Measurements from ENCODE around the gene RBM45.
"Not testable (repeated sequence)": the region's sequence is repeated elsewhere in the genome, so short reads cannot be mapped to it uniquely, and the experiment has no call there.

Gene RBM45

GRCh38 chr2:178108176-178108575 lies 4.1 kb upstream of the RBM45 start:
- DNase-seq (ENCODE audit: low read depth): no peak

DNA sequence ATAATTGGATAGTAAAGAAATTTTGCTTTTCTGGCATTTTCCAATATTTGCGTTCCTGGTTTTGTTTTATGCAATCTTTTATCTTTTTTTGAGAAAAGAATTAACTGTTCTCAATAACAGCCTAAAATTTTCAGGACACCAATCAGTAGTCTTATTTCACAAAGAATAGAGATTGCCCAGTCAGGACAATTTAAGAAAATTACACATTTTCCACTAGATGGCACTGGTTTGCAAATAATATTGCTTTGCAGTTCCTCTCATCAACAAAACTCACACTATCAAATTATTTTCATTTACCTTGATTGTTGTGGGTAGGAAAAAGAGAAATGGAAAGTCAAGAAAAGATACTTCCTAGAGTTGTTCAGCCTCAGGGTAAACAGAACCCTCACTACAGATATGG lies 2.4 kb upstream of the RBM45 start:
- DNase-seq (ENCODE audit: low read depth): no peak

DNA sequence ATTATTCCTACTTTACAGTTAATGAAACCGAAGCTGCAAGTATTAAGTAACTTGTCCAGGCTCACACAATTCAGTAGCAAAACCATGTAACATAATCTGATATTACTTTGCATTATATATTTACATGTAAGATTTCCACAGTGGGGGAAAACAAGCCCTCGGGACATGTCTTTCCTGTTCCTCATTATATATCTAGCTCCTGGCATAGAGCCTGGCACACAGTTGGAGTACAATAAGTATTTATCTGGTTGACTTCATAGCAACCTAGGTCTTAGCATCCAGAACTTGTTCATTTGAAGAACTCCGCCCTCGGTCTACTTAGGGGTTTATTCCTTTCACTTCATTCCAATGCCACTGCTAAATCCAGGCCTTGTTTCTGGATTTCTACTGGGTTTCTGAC lies 1.6 kb upstream of the RBM45 start:
- no peak for DNase-seq (ENCODE audit: low read depth)

DNA sequence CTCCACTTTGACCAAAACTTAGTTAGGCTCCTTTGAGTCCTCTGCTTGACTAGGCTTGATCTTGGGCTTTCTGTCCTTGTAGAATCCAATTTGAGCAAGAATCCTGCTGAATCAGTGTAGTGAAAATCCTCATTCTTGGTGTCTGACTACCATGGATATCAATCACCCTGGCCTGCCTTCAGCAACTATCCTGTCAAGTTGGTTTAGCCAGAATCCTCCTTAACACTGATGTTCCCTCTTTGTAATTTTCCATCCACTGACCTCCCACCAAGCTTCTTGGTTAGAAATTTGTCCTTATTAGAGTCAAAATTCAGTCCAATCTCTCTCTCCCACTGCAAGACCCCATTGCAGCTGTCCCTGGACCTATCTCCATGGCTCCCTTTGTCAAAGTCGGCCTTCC lies 494 bp upstream of the RBM45 start:
- DNase-seq (ENCODE audit: low read depth): no peak

DNA sequence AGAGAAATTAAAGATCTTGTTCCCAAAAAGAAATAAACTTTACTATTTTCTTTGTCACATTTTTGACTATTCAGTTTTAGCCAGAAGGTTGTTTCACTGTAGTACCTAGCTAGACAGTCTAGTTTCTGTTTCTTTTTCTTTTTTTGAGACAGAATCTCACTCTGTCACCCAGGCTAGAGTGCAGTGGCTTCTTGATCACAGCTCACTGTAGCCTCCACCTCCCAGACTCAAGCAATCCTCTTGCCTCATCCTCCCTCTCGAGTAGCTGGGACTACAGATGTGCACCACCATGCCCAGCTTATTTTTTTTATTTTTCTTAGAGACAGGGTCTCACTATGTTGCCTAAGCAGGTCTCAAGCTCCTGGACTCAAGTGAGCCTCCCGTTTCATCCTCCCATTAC lies 2.2 kb downstream of the RBM45 start:
- DNase-seq (ENCODE audit: low read depth): no peak

- no peak for DNase-seq (ENCODE audit: low read depth)
Measured at GRCh38 chr2:178115271-178115670, 3.0 kb downstream of the RBM45 start.

- no peak for DNase-seq (ENCODE audit: low read depth)
Measured at GRCh38 chr2:178117725-178118124, 5.5 kb downstream of the RBM45 start.

DNA sequence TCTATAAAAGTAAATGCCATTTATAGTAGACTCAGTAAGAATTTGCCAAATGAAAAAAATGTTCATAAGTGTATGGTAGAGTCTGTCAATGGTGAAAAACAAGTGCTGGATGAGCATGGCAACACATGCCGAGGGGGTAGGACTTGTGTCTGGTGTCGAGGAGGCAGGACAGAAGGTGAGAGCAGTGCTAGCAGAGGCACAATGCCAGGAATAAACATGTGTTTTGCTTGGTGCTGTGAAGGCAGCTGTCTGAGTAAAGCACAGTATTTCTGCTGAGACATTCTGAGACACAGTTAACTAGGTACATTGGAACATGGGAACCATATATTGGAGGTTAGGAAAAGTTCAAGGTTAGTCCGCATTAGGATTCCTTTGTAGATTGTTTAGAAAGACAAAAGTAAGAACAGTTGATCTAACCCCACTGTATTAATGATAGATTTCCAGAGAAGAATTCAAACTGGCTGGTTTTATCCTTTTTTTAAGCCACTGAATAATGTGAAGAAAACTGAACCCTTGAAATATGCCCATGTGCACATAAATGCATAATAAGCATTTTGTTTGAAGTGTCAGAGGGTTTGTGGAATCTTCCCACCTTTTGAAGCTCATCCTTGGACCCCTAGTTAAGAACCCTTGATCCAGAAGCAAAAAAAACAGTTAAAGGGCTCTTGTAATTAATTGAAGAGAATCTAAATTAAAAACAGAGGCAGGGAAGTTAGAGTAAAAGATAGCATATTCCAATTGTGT lies 7.1 kb downstream of the RBM45 start:
- no peak for DNase-seq (ENCODE audit: low read depth)

DNA sequence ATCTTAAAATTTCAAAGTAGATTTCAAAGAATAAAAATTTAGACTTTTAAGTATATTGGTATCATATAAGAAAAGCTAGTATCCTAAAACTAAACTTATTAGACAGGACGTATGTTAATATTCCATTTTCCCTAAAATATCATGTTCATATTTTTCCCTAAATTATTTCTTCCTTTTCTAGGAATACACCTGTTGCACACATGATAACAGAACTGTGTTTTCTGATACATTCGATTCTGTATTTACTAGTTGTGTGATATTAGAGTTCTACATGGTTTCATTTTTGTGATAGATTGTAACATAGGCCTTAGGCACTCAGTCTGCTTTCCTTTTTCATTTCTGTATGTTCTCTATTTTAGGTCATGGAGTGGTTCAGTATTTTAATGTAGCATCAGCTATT lies 10.9 kb downstream of the RBM45 start:
- DNase-seq (ENCODE audit: low read depth): no peak

DNA sequence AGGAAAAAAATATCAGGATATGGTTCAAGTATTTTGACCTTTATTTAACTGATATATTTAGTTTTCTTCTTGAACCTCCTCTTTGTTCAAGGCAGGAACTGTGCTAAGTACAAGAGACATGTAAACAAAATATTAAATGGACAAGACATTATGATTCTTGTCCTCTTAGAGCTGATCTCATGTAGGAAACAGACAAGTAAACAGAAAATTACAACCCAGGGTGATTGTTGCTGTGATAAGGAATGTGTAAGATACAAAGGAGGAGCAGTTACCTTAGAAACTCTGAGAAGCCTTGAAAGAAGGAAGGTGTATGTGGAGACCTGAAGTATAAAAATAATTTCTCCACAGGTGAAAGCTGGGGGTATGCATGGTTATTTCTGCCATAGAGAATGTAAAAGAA lies 12.9 kb downstream of the RBM45 start:
- no peak for DNase-seq (ENCODE audit: low read depth)

GRCh38 chr2:178125862-178126261 lies 13.6 kb downstream of the RBM45 start:
- no peak for DNase-seq (ENCODE audit: low read depth)

DNA sequence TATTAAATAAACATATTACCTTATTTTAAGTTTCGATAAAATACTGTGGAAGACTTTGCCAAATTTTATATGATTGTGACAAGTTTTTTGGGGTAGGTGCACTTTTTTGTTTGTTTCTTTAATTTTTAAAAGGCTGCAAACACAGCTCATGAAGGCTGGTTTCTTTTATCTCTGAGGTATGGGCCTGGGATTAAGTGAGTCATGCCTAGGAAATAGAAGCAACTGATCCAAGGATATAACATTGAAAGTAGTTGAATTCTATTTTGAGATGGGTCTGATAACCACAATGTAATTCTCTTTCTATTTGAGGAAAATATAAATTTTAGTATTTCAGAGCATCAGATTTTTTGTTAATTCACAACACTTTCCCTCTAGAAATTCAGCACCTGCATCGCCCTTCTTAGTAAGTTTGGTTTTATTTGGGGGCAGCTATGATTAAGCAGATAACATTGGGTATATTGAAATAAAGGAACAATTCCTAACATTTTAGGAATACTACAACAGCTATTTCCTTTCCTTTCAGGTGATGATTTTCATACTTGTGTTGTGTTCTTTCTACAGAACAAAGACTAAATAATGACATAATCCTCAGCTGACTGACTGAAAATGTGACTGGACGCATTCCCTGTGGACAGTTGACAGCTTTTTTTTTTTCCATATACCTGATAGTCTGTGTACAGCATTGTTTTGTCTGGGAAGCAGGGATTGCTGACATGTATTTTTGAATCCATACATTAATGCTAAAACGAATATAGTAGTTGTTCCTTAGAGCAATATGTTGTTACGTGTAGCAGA lies 16.8 kb downstream of the RBM45 start:
- no peak for DNase-seq (ENCODE audit: low read depth)

- no peak for DNase-seq (ENCODE audit: low read depth)
Measured at GRCh38 chr2:178136321-178137025, 24.2 kb downstream of the RBM45 start.

- no peak for DNase-seq (ENCODE audit: low read depth)
Measured at GRCh38 chr2:178142274-178143065, 30.2 kb downstream of the RBM45 start.

DNA sequence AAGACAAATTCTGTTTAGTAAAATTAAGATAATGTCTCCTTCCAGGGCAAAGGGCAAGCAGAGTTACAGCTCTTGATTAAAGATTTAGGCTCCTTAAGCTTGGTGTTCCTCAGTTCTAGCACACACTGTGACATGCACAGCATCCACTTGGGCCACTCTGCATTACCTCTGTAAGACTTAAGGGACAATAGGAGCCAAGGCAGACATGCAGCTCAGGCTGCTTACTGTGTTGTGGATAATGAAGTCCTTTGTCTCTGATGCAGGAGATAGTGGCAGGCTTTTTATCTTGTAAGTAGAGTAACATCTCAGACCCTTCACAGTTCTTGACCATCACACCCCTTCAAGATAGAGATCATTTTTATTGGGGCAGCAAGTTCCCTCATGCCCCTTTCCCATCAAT lies 31.2 kb downstream of the RBM45 start:
- no peak for DNase-seq (ENCODE audit: low read depth)

GRCh38 chr2:178152033-178152432 lies 39.8 kb downstream of the RBM45 start:
- no peak for DNase-seq (ENCODE audit: low read depth)

DNA sequence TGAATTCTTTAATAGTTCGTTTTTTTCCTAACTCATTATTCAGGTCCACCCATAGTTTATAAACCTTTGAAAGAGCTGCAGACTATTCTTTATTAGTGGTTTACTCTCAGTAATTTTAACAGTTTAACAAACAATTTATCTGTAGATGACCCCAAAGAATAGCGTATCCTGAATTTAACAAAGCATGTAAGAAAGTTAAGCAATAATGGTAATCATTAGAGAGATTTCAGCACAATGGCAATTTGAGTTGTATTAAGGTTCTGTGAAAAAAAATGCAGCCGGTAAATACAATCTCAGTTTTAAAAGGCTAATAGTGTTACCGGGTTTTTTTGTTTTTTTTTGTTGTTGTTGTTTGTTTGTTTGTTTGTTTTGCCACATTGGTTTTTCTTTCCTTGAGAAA lies 40.3 kb downstream of the RBM45 start:
- no peak for DNase-seq (ENCODE audit: low read depth)

DNA sequence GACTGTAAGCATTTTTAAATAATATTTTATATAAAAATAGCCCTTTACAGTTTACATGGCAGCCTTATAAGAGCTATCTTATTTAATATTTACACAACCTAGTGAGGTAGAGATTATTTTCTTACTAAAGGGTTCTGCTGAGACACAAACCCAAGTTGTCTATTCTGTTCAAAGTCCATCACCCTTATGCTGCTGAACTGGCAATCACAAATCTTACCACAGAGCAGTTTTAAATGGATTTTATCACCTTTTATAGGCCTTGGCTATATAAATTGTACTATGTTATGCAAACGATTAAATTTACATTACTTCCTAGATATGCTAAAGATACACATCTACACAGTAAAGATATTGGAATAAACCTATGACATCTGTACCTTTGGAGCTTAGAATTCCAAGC lies 40.7 kb downstream of the RBM45 start:
- no peak for DNase-seq (ENCODE audit: low read depth)

DNA sequence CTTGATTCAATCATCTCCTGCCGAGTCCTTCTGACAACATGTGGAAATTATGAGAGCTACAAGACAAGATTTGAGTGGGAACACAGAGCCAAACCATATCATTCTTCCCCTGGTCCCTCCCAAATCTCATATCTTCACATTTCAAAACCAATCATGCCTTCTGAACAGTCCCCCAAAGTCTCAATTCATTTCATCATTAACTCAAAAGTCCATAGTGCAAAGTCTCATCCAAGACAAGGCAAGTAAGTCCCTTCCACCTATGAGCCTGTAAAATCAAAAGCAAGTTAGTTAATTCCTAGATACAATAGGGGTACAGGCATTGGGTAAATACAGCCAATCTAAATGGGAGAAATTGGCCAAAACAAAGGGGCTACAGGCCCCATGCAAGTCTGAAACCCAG lies 41.6 kb downstream of the RBM45 start:
- DNase-seq (ENCODE audit: low read depth): not testable (repeated sequence)

GRCh38 chr2:178155524-178155923 lies 43.3 kb downstream of the RBM45 start:
- no peak for DNase-seq (ENCODE audit: low read depth)

DNA sequence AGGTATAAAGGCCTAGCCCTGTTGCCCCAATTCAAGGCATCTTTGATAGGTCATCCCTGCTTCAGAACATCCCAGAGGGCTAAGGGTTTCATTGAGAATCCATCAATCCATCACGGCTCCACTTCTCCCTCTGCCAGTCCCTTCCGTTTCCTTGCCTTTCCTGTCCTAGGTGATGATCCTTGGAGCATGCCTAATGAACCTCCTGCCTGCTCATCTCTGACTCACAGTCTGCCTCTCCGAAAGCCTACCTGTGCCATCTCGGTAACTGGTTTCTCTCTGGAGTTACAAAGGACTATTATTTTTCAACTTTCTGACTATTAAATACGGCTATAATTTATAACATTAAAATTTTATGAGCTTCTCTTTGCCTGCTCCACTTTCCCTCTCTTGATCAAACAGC lies 45.3 kb downstream of the RBM45 start:
- no peak for DNase-seq (ENCODE audit: low read depth)

DNA sequence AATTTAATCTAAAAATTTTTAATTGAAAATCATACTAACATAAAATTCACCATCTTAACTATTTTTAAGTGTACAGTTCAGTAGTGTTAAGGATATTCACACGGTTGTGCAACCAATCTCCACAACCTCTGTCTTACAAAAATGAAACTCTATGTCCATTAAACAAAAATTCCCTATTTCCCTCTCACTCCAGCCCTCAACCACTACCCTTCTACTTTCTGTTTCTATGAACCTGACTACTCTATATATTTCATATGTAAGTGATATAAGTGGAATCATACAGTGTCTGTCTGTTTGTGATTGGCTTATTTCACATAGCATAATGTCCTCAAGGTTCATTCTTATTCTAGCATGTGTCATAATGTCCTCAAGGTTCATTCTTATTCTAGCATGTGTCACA lies 47.7 kb downstream of the RBM45 start:
- DNase-seq (ENCODE audit: low read depth): no peak
